ENCODE results near the gene CSRNP3.
A peak's percentile ranks its signal among the peaks of the same experiment; 100 is the strongest.
"Not testable (repeated sequence)": the region's sequence is repeated elsewhere in the genome, so short reads cannot be mapped to it uniquely, and the experiment has no call there.

The CSRNP3 gene

GRCh38 chr2:165636959-165637358 is 167.5 kb downstream of the CSRNP3 start:
- no peak for DNase-seq

- no peak for DNase-seq
Observed at GRCh38 chr2:165637396-165637795, 167.9 kb downstream of the CSRNP3 start.

- DNase-seq = no peak
Observed at GRCh38 chr2:165639504-165639903, 170.0 kb downstream of the CSRNP3 start.

- no peak for DNase-seq
Observed at GRCh38 chr2:165640247-165640929, 170.9 kb downstream of the CSRNP3 start.

- peak; percentile 37 for DNase-seq
Observed at GRCh38 chr2:165645930-165646831, 176.7 kb downstream of the CSRNP3 start.

- no peak for DNase-seq
Observed at GRCh38 chr2:165647409-165647808, 177.9 kb downstream of the CSRNP3 start.

GRCh38 chr2:165648801-165649200 is 179.3 kb downstream of the CSRNP3 start:
- DNase-seq = peak; percentile 61

- DNase-seq = no peak
Observed at GRCh38 chr2:165651233-165651632, 181.7 kb downstream of the CSRNP3 start.

- no peak for DNase-seq
Observed at GRCh38 chr2:165655661-165656060, 186.2 kb downstream of the CSRNP3 start.

GRCh38 chr2:165660361-165660760 is 190.9 kb downstream of the CSRNP3 start:
- DNase-seq = no peak

- no peak for DNase-seq
Observed at GRCh38 chr2:165662720-165663119, 193.2 kb downstream of the CSRNP3 start.

- DNase-seq = no peak
Observed at GRCh38 chr2:165665614-165666013, 196.1 kb downstream of the CSRNP3 start.

GRCh38 chr2:165666073-165666472 is 196.6 kb downstream of the CSRNP3 start:
- DNase-seq = not testable (repeated sequence)

- no peak for DNase-seq
Observed at GRCh38 chr2:165666605-165667004, 197.1 kb downstream of the CSRNP3 start.

GRCh38 chr2:165667375-165667774 is 197.9 kb downstream of the CSRNP3 start:
- DNase-seq = no peak

GRCh38 chr2:165674780-165675179 is 205.3 kb downstream of the CSRNP3 start:
- no peak for DNase-seq

GRCh38 chr2:165675551-165675968 is 206.1 kb downstream of the CSRNP3 start:
- no peak for DNase-seq

GRCh38 chr2:165678882-165679281 is 209.4 kb downstream of the CSRNP3 start:
- no peak for DNase-seq

GRCh38 chr2:165679621-165680020 is 210.1 kb downstream of the CSRNP3 start:
- no peak for DNase-seq

- DNase-seq = peak; percentile 96
Observed at GRCh38 chr2:165681841-165682240, 212.3 kb downstream of the CSRNP3 start.

GRCh38 chr2:165682546-165682945 is 213.0 kb downstream of the CSRNP3 start:
- DNase-seq = no peak

GRCh38 chr2:165686800-165687199 is 217.3 kb downstream of the CSRNP3 start:
- no peak for DNase-seq

GRCh38 chr2:165687426-165688002 is 218.0 kb downstream of the CSRNP3 start:
- no peak for DNase-seq

- no peak for DNase-seq
Observed at GRCh38 chr2:165691615-165692014, 222.1 kb downstream of the CSRNP3 start.
